ENCODE data around the gene ADGRE1.

The ADGRE1 gene

DNA sequence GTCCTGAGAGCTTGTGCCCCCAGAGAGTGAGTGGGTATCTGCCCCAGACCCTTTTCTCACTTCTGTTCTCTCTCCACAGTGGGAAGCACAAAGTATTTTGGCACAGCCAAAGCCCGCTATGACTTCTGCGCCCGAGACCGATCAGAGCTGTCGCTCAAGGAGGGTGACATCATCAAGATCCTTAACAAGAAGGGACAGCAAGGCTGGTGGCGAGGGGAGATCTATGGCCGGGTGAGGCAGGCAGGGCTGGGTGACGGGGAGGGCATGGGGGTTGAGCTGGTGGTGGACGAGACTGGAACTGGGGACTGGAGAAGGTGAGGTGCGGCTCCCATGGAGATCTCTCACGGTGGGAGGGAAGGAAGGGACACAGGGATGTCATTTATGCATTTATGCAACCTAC, 33.5 kb upstream of the ADGRE1 start:
- no peak overlapping the region for H3K4ac ChIP-seq (ENCODE audit: low read depth, low read length)
- H3K27ac ChIP-seq (ENCODE audit: low read depth, low read length): no peak overlapping the region
- no peak overlapping the region for H2AFZ ChIP-seq (ENCODE audit: insufficient read depth, low read length, poor library complexity)
- H3K23ac ChIP-seq (ENCODE audit: low read length): no peak overlapping the region
- WGBS (ENCODE audit: extremely low coverage, insufficient coverage, insufficient read length): no CpG with 5 or more reads among the region's 11 CpGs
- no peak overlapping the region for H3K4me3 ChIP-seq (ENCODE audit: low read depth, low read length)
- no peak overlapping the region for H3K9ac ChIP-seq (ENCODE audit: low read length)
- no peak overlapping the region for H3K4me2 ChIP-seq (ENCODE audit: low read length)
- DNase-seq: no peak
- H2BK5ac ChIP-seq (ENCODE audit: low read depth, low read length, poor library complexity): no peak overlapping the region
- no peak overlapping the region for H4K91ac ChIP-seq (ENCODE audit: low read depth, low read length)
- H4K12ac ChIP-seq (ENCODE audit: low read depth, low read length): no peak overlapping the region
- H3K9me3 ChIP-seq (ENCODE audit: insufficient read depth, low read depth, low read length): peaks cover 3% of the 10 kb centered on the region
- H3K27me3 ChIP-seq (ENCODE audit: insufficient read depth, low read length): no peaks in the 10 kb centered on the region
- no peaks in the 10 kb centered on the region for H3K79me2 ChIP-seq (ENCODE audit: control insufficient read depth, insufficient read depth, low read length, poor library complexity)
- no peaks in the 10 kb centered on the region for H3K4me1 ChIP-seq (ENCODE audit: control insufficient read depth in 1 of 2, insufficient read depth in 2 of 2, low read length in 2 of 2)
- no peak overlapping the region for H3K14ac ChIP-seq (ENCODE audit: low read length)
- no peaks in the 10 kb centered on the region for H3K79me1 ChIP-seq (ENCODE audit: low read length)
- H4K8ac ChIP-seq (ENCODE audit: low read depth, low read length): no peak overlapping the region
- no peaks in the 10 kb centered on the region for H3K36me3 ChIP-seq (ENCODE audit: control insufficient read depth in 1 of 2, insufficient read depth in 2 of 2, low read length in 2 of 2)
- no peak overlapping the region for H2AK5ac ChIP-seq (ENCODE audit: low read length)
- H2BK120ac ChIP-seq (ENCODE audit: insufficient read depth, low read length, poor library complexity): no peak overlapping the region
- H3K18ac ChIP-seq (ENCODE audit: low read length): no peak overlapping the region
- H2BK12ac ChIP-seq (ENCODE audit: low read length): no peak overlapping the region

GRCh38 chr19:6854758-6855157, 32.6 kb upstream of the ADGRE1 start:
- Histone ChIP-seq H3K4me2 (ENCODE audit: low read length) (no peak overlapping the region), H4K12ac (ENCODE audit: low read depth, low read length) (no peak overlapping the region), H4K91ac (ENCODE audit: low read depth, low read length) (no peak overlapping the region), H2BK120ac (ENCODE audit: insufficient read depth, low read length, poor library complexity) (no peak overlapping the region), H3K27ac (ENCODE audit: low read depth, low read length) (no peak overlapping the region), H3K4me1 (ENCODE audit: control insufficient read depth in 1 of 2, insufficient read depth in 2 of 2, low read length in 2 of 2) (no peaks in the 10 kb centered on the region), H2AFZ (ENCODE audit: insufficient read depth, low read length, poor library complexity) (no peak overlapping the region), H3K36me3 (ENCODE audit: control insufficient read depth in 1 of 2, insufficient read depth in 2 of 2, low read length in 2 of 2) (no peaks in the 10 kb centered on the region), H2BK5ac (ENCODE audit: low read depth, low read length, poor library complexity) (no peak overlapping the region), H3K4me3 (ENCODE audit: low read depth, low read length) (no peak overlapping the region), H3K27me3 (ENCODE audit: insufficient read depth, low read length) (no peaks in the 10 kb centered on the region), H3K79me2 (ENCODE audit: control insufficient read depth, insufficient read depth, low read length, poor library complexity) (no peaks in the 10 kb centered on the region), H3K79me1 (ENCODE audit: low read length) (no peaks in the 10 kb centered on the region), H3K14ac (ENCODE audit: low read length) (no peak overlapping the region), H3K4ac (ENCODE audit: low read depth, low read length) (no peak overlapping the region), H4K8ac (ENCODE audit: low read depth, low read length) (no peak overlapping the region), H3K18ac (ENCODE audit: low read length) (no peak overlapping the region), H3K23ac (ENCODE audit: low read length) (no peak overlapping the region), H3K9me3 (ENCODE audit: insufficient read depth, low read depth, low read length) (peaks cover 3% of the 10 kb centered on the region), H2AK5ac (ENCODE audit: low read length) (no peak overlapping the region), H2BK12ac (ENCODE audit: low read length) (no peak overlapping the region), H3K9ac (ENCODE audit: low read length) (no peak overlapping the region)
- no peak for DNase-seq
- no CpG with 5 or more reads among the region's 2 CpGs for WGBS (ENCODE audit: extremely low coverage, insufficient coverage, insufficient read length)

DNA sequence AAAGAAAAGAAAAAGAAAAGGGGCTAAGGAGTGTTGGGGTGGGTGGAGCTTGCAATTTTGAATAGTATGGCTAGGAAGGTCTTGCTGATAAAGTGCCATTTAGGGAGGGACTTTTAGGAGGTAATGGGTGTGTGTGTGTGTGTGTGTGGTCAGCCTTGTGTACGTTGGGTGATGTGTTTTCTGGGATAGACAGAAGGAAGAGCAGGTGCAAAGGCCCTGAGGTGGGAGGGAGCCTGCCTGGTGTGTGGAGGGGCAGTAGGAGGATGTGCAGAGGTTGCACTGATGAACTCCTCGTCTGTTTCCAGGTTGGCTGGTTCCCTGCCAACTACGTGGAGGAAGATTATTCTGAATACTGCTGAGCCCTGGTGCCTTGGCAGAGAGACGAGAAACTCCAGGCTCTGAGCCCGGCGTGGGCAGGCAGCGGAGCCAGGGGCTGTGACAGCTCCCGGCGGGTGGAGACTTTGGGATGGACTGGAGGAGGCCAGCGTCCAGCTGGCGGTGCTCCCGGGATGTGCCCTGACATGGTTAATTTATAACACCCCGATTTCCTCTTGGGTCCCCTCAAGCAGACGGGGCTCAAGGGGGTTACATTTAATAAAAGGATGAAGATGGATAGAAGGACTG, 30.5 kb upstream of the ADGRE1 start:
- Histone ChIP-seq H2BK12ac (ENCODE audit: low read length) (no peak overlapping the region), H3K14ac (ENCODE audit: low read length) (no peak overlapping the region), H2BK5ac (ENCODE audit: low read depth, low read length, poor library complexity) (no peak overlapping the region), H3K4ac (ENCODE audit: low read depth, low read length) (no peak overlapping the region), H3K27me3 (ENCODE audit: insufficient read depth, low read length) (no peaks in the 10 kb centered on the region), H3K4me3 (ENCODE audit: low read depth, low read length) (no peak overlapping the region), H3K79me2 (ENCODE audit: control insufficient read depth, insufficient read depth, low read length, poor library complexity) (no peaks in the 10 kb centered on the region), H3K23ac (ENCODE audit: low read length) (no peak overlapping the region), H3K18ac (ENCODE audit: low read length) (no peak overlapping the region), H2AFZ (ENCODE audit: insufficient read depth, low read length, poor library complexity) (no peak overlapping the region), H3K9me3 (ENCODE audit: insufficient read depth, low read depth, low read length) (peaks cover 3% of the 10 kb centered on the region), H3K9ac (ENCODE audit: low read length) (no peak overlapping the region), H3K79me1 (ENCODE audit: low read length) (no peaks in the 10 kb centered on the region), H4K91ac (ENCODE audit: low read depth, low read length) (no peak overlapping the region), H2AK5ac (ENCODE audit: low read length) (no peak overlapping the region), H4K12ac (ENCODE audit: low read depth, low read length) (no peak overlapping the region), H3K36me3 (ENCODE audit: control insufficient read depth in 1 of 2, insufficient read depth in 2 of 2, low read length in 2 of 2) (no peaks in the 10 kb centered on the region), H3K4me2 (ENCODE audit: low read length) (no peak overlapping the region), H4K8ac (ENCODE audit: low read depth, low read length) (no peak overlapping the region), H3K4me1 (ENCODE audit: control insufficient read depth in 1 of 2, insufficient read depth in 2 of 2, low read length in 2 of 2) (no peaks in the 10 kb centered on the region), H3K27ac (ENCODE audit: low read depth, low read length) (no peak overlapping the region), H2BK120ac (ENCODE audit: insufficient read depth, low read length, poor library complexity) (no peak overlapping the region)
- no CpG with 5 or more reads among the region's 14 CpGs for WGBS (ENCODE audit: extremely low coverage, insufficient coverage, insufficient read length)
- DNase-seq: no peak

DNA sequence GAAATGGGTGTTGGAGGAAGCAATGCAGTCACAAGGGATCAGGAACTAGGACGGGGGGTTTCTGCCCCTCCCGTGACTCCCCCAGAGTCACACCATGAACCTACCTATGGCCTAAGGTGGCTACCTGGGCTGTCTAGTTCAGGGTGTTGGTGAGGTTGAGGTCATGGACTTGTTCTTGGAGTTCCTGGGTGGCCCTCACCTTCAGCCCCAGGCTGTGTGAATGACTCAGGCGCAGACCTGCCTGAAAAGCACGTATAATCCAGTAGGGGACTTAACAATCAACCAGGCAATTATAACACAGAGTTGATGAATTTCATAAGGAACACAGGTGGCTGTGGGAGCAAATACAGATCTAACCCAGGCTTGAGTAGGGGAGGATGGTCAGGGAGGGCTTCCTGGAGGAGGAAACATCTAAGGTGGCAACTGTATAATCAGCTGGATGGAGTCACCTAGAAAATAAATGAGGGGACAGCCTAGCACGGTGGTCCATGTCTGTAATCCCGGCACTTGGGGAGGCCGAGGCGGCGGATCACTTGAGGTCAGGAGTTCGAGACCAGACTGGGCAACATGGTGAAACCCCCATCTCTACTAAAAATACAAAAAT, 25.6 kb upstream of the ADGRE1 start:
- H3K9me3 ChIP-seq (ENCODE audit: insufficient read depth, low read depth, low read length): peaks cover 2% of the 10 kb centered on the region
- no CpG with 5 or more reads among the region's 10 CpGs for WGBS (ENCODE audit: extremely low coverage, insufficient coverage, insufficient read length)
- no peak overlapping the region for H3K9ac ChIP-seq (ENCODE audit: low read length)

More for the DNA sequence above, 25.6 kb upstream of the ADGRE1 start:
- H4K91ac ChIP-seq (ENCODE audit: low read depth, low read length): no peak overlapping the region
- H3K14ac ChIP-seq (ENCODE audit: low read length): no peak overlapping the region
- H2BK5ac ChIP-seq (ENCODE audit: low read depth, low read length, poor library complexity): no peak overlapping the region
- no peaks in the 10 kb centered on the region for H3K79me2 ChIP-seq (ENCODE audit: control insufficient read depth, insufficient read depth, low read length, poor library complexity)
- H2AFZ ChIP-seq (ENCODE audit: insufficient read depth, low read length, poor library complexity): no peak overlapping the region
- no peak overlapping the region for H3K18ac ChIP-seq (ENCODE audit: low read length)
- no peak overlapping the region for H2BK120ac ChIP-seq (ENCODE audit: insufficient read depth, low read length, poor library complexity)
- no peak overlapping the region for H2AK5ac ChIP-seq (ENCODE audit: low read length)
- H3K36me3 ChIP-seq (ENCODE audit: control insufficient read depth in 1 of 2, insufficient read depth in 2 of 2, low read length in 2 of 2): no peaks in the 10 kb centered on the region
- H3K27ac ChIP-seq (ENCODE audit: low read depth, low read length): no peak overlapping the region
- no peaks in the 10 kb centered on the region for H3K27me3 ChIP-seq (ENCODE audit: insufficient read depth, low read length)
- H4K8ac ChIP-seq (ENCODE audit: low read depth, low read length): no peak overlapping the region
- DNase-seq: peak; percentile 72 to 78
- H3K4ac ChIP-seq (ENCODE audit: low read depth, low read length): no peak overlapping the region
- H3K4me2 ChIP-seq (ENCODE audit: low read length): no peak overlapping the region
- H3K4me1 ChIP-seq (ENCODE audit: control insufficient read depth in 1 of 2, insufficient read depth in 2 of 2, low read length in 2 of 2): no peaks in the 10 kb centered on the region
- H4K12ac ChIP-seq (ENCODE audit: low read depth, low read length): no peak overlapping the region
- H3K4me3 ChIP-seq (ENCODE audit: low read depth, low read length): no peak overlapping the region
- no peaks in the 10 kb centered on the region for H3K79me1 ChIP-seq (ENCODE audit: low read length)
- H2BK12ac ChIP-seq (ENCODE audit: low read length): no peak overlapping the region
- no peak overlapping the region for H3K23ac ChIP-seq (ENCODE audit: low read length)
